ENCODE data around the gene ZFP62.
"Not testable (repeated sequence)": the region's sequence is repeated elsewhere in the genome, so short reads cannot be mapped to it uniquely, and the experiment has no call there.

Gene ZFP62

GRCh38 chr5:180830253-180831138, 30.6 kb downstream of the ZFP62 start:
- DNase-seq (ENCODE audit: low spot score), result peak; percentile 70

- no peak for DNase-seq (ENCODE audit: low spot score)
Measured at GRCh38 chr5:180829726-180830125, 31.4 kb downstream of the ZFP62 start.

GRCh38 chr5:180828756-180829531, 32.1 kb downstream of the ZFP62 start:
- not testable (repeated sequence) for DNase-seq (ENCODE audit: low spot score)

GRCh38 chr5:180827374-180827773, 33.7 kb downstream of the ZFP62 start:
- DNase-seq (ENCODE audit: low spot score), result not testable (repeated sequence)

- no peak for DNase-seq (ENCODE audit: low spot score)
Measured at GRCh38 chr5:180825768-180826525, 35.1 kb downstream of the ZFP62 start.

- DNase-seq (ENCODE audit: low spot score), result no peak
Measured at GRCh38 chr5:180824630-180825476, 36.2 kb downstream of the ZFP62 start.

GRCh38 chr5:180823940-180824629, 37.0 kb downstream of the ZFP62 start:
- DNase-seq (ENCODE audit: low spot score), result no peak

- DNase-seq (ENCODE audit: low spot score), result no peak
Measured at GRCh38 chr5:180823346-180823745, 37.7 kb downstream of the ZFP62 start.

- no peak for DNase-seq (ENCODE audit: low spot score)
Measured at GRCh38 chr5:180821538-180821937, 39.5 kb downstream of the ZFP62 start.

GRCh38 chr5:180820788-180821321, 40.2 kb downstream of the ZFP62 start:
- no peak for DNase-seq (ENCODE audit: low spot score)

GRCh38 chr5:180818677-180819341, 42.3 kb downstream of the ZFP62 start:
- DNase-seq (ENCODE audit: low spot score), result no peak

GRCh38 chr5:180817893-180818674, 43.0 kb downstream of the ZFP62 start:
- DNase-seq (ENCODE audit: low spot score), result no peak

- DNase-seq (ENCODE audit: low spot score), result no peak
Measured at GRCh38 chr5:180816608-180817534, 44.2 kb downstream of the ZFP62 start.

GRCh38 chr5:180815293-180815917, 45.7 kb downstream of the ZFP62 start:
- no peak for DNase-seq (ENCODE audit: low spot score)

- DNase-seq (ENCODE audit: low spot score), result no peak
Measured at GRCh38 chr5:180813420-180813819, 47.7 kb downstream of the ZFP62 start.

- no peak for DNase-seq (ENCODE audit: low spot score)
Measured at GRCh38 chr5:180811623-180812124, 49.4 kb downstream of the ZFP62 start.

GRCh38 chr5:180810959-180811622, 50.0 kb downstream of the ZFP62 start:
- DNase-seq (ENCODE audit: low spot score), result peak; percentile 60
